ENCODE measurements around the gene TMC5. TPM values are rescaled to one million over a fixed set of nuclear protein-coding genes. Genes with fewer than 3 reads are reported as not detected.

The TMC5 gene
- total and polyA plus RNA-seq, 2 of the 8 experiments (the other 6 are each of a cell fraction or from before 2014, with no cell fraction given) = 1.6 to 1.8 TPM

- H3K23ac ChIP-seq (ENCODE audit: insufficient read length) = no peak overlapping the region
- no peak overlapping the region for H4K5ac ChIP-seq (ENCODE audit: insufficient read length, low read depth, low read length)
- no peak overlapping the region for H2AFZ ChIP-seq (ENCODE audit: low read length)
- TF ChIP-seq RAD21 (IDR thresholded peaks at IDR 0.05 in 1 of 2, conservative IDR thresholded peaks at IDR 0.05 in 1 of 2; ENCODE audit: low read depth in 2 of 2, low read length in 2 of 2) = peak; percentile 98 to 99
- TF ChIP-seq SIX5 (IDR thresholded peaks at IDR 0.05; ENCODE audit: low read depth, low read length) = no peak
- no peak for TF ChIP-seq NANOG (IDR thresholded peaks at IDR 0.05; ENCODE audit: insufficient read depth, low read depth, low read length, poor library complexity, severe bottlenecking)
- TF ChIP-seq USF2 (IDR thresholded peaks at IDR 0.05; ENCODE audit: low read length) = no peak
- TF ChIP-seq MAFK (IDR thresholded peaks at IDR 0.05; ENCODE audit: low read depth, low read length) = peak; percentile 2; the same call in 1 of the 2 replicates
- TF ChIP-seq, protein P1, sequence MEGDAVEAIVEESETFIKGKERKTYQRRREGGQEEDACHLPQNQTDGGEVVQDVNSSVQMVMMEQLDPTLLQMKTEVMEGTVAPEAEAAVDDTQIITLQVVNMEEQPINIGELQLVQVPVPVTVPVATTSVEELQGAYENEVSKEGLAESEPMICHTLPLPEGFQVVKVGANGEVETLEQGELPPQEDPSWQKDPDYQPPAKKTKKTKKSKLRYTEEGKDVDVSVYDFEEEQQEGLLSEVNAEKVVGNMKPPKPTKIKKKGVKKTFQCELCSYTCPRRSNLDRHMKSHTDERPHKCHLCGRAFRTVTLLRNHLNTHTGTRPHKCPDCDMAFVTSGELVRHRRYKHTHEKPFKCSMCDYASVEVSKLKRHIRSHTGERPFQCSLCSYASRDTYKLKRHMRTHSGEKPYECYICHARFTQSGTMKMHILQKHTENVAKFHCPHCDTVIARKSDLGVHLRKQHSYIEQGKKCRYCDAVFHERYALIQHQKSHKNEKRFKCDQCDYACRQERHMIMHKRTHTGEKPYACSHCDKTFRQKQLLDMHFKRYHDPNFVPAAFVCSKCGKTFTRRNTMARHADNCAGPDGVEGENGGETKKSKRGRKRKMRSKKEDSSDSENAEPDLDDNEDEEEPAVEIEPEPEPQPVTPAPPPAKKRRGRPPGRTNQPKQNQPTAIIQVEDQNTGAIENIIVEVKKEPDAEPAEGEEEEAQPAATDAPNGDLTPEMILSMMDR (IDR thresholded peaks at IDR 0.05; ENCODE audit: control extremely low read depth in 1 of 3, insufficient read depth in 1 of 3, low read depth in 1 of 3, low read length in 3 of 3) = peak; percentile 40 to 89 (median 77)
- TF ChIP-seq, protein P2, sequence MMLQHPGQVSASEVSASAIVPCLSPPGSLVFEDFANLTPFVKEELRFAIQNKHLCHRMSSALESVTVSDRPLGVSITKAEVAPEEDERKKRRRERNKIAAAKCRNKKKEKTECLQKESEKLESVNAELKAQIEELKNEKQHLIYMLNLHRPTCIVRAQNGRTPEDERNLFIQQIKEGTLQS (IDR thresholded peaks at IDR 0.05; ENCODE audit: insufficient read depth, low read depth, low read length) = 0 out of 2 replicates have a peak, but pooled peaks have one; percentile 23
- no peak for TF ChIP-seq RXRA (IDR thresholded peaks at IDR 0.05; ENCODE audit: insufficient read depth, low read depth, low read length)
- no peaks in the 10 kb centered on the region for H3K27me3 ChIP-seq (replicated peaks in 1 of 4; ENCODE audit: control insufficient read depth in 3 of 4, extremely low read depth in 1 of 4, insufficient read depth in 3 of 4, low read length in 3 of 4)
- FAIRE-seq = peak; percentile 85
- H2AK5ac ChIP-seq (ENCODE audit: low read depth, low read length) = no peak overlapping the region
- H3K23me2 ChIP-seq (ENCODE audit: low read depth, low read length) = no peaks in the 10 kb centered on the region
- no peak overlapping the region for H3K27ac ChIP-seq (ENCODE audit: low read depth, low read length)
- H2BK20ac ChIP-seq (ENCODE audit: low read length) = no peak overlapping the region
- H3K79me2 ChIP-seq (ENCODE audit: control insufficient read depth in 1 of 2, insufficient read depth in 2 of 2, low read length in 2 of 2) = no peaks in the 10 kb centered on the region
- no peaks in the 10 kb centered on the region for H3K36me3 ChIP-seq (ENCODE audit: control insufficient read depth in 2 of 4, insufficient read depth in 4 of 4, low read length in 3 of 4)
- H4K8ac ChIP-seq (ENCODE audit: extremely low read depth, insufficient read depth, low read length) = no peak overlapping the region
- POLR2A ChIA-PET (ENCODE audit: partially characterized antibody) = no interaction called here
- CTCF ChIA-PET (ENCODE audit: partially characterized antibody) = interaction anchor here (0.6 to 3.4 kb wide), 22 partner anchors 9 to 307 kb away, joined by 3 to 16 read pairs (median 4); no protein-coding TSS in a partner anchor
- WGBS, 2 experiments (ENCODE audit: extremely low coverage in 1 of 2, insufficient coverage in 1 of 2, insufficient read length in 1 of 2, insufficient replicate concordance in 2 of 2, low coverage in 1 of 2, low lambda C conversion rate in 2 of 2, missing lambda C conversion rate in 1 of 2) = 44% methylated on average over 4 of the region's 4 CpGs; no CpG with 5 or more reads in 1 of the 2 experiments
- H2BK15ac ChIP-seq (ENCODE audit: low read length) = no peak overlapping the region
- H3K4ac ChIP-seq (replicated peaks; ENCODE audit: insufficient read length, low read depth, low read length) = no peak overlapping the region
- DNase-seq (ENCODE audit: low read depth in 1 of 2, low spot score in 2 of 2) = peak in 1 of 2 experiments; percentile 2
- H3K79me1 ChIP-seq (ENCODE audit: low read depth, low read length) = no peaks in the 10 kb centered on the region
- H3K4me3 ChIP-seq (ENCODE audit: extremely low read depth in 1 of 4, insufficient read depth in 2 of 4, low read depth in 3 of 4, low read length in 4 of 4) = no peak overlapping the region
- H3K18ac ChIP-seq (ENCODE audit: extremely low read depth, low read length) = no peak overlapping the region
- H3K4me2 ChIP-seq (ENCODE audit: insufficient read depth in 1 of 2, low read depth in 2 of 2, low read length in 2 of 2) = no peak overlapping the region
- no peak overlapping the region for H3K14ac ChIP-seq (ENCODE audit: insufficient read length)
- no peak overlapping the region for H3K9ac ChIP-seq (replicated peaks in 1 of 4; ENCODE audit: extremely low read depth in 1 of 4, low read depth in 3 of 4, low read length in 3 of 4)
- H4K91ac ChIP-seq (replicated peaks; ENCODE audit: insufficient read length, low read length) = no peak overlapping the region
- H3K56ac ChIP-seq (replicated peaks; ENCODE audit: insufficient read length, low read depth, low read length) = no peak overlapping the region
- no peak overlapping the region for H2BK5ac ChIP-seq (ENCODE audit: low read depth, low read length)
- H2BK120ac ChIP-seq (replicated peaks; ENCODE audit: low read depth, low read length) = no peak overlapping the region
- H3K9me3 ChIP-seq (ENCODE audit: insufficient read depth in 2 of 2, low read depth in 1 of 2, low read length in 1 of 2) = no peaks in the 10 kb centered on the region
- no peaks in the 10 kb centered on the region for H4K20me1 ChIP-seq (replicated peaks in 1 of 2; ENCODE audit: control insufficient read depth in 1 of 2, insufficient read depth in 2 of 2, low read length in 2 of 2)
- H2BK12ac ChIP-seq (ENCODE audit: low read depth, low read length) = no peak overlapping the region
- no peaks in the 10 kb centered on the region for H3K4me1 ChIP-seq (replicated peaks in 1 of 4; ENCODE audit: control insufficient read depth in 3 of 4, insufficient read depth in 4 of 4, low read length in 3 of 4)
These were observed 42.0 kb upstream of the TMC5 start for GRCh38 chr16:19375561-19376158.
